ENCODE measurements around the gene SEPTIN12. TPM values are rescaled to one million over a fixed set of nuclear protein-coding genes. Genes with fewer than 3 reads are reported as not detected.

SEPTIN12 gene, protein sequence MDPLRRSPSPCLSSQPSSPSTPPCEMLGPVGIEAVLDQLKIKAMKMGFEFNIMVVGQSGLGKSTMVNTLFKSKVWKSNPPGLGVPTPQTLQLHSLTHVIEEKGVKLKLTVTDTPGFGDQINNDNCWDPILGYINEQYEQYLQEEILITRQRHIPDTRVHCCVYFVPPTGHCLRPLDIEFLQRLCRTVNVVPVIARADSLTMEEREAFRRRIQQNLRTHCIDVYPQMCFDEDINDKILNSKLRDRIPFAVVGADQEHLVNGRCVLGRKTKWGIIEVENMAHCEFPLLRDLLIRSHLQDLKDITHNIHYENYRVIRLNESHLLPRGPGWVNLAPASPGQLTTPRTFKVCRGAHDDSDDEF
- total RNA-seq (2014; rRNA removed; shearing (Covaris generic)), result not detected in 2 replicates

DNA sequence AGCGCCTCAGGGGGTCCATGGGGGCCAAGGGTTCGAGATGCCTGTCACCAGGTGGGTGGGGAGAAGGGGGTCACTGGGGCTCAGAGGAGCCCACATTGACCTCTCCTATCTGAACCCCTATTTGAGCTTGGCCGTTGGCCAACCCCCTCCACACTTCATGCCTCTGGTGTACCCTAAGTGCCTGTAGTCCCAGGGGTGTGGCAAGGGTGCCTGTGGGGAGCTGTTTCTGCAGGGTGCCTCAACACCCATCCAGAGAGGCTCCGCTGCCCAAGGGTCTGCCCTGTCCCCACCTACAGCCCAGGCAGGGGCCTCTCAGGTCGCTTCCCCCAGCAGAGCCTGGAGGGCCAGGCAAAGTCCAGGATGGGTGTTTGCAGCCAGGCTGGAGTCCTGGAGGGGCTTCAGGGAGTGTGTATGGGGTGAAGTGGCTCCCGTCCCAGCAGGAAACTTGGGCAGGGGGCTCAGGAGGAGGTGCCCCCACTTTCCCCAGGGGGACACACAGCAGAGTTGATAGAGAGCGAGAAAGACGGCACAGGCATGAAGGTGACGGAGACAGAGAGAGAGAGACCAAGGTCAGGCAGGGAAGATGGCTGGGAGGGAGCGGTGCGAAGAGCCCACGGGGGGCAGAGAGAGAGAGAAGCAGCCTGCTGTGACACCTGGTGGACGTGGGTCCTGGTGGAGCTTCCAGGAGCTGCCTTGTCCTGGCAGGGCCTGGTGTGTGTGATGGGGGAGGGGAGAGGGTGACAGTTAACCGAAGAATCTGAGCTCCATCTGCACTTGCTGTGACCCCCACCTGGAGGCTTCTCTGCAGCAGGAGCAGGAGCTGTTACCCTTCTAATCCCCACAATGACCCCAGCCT is at the start of gene SEPTIN12:
SEPTIN12 (minus strand) TSS at position 719 of the 856 bp plus-strand sequence; CDS start at position 19, 700 bp downstream.
- no peak for DNase-seq (ENCODE audit: low read depth)

DNA sequence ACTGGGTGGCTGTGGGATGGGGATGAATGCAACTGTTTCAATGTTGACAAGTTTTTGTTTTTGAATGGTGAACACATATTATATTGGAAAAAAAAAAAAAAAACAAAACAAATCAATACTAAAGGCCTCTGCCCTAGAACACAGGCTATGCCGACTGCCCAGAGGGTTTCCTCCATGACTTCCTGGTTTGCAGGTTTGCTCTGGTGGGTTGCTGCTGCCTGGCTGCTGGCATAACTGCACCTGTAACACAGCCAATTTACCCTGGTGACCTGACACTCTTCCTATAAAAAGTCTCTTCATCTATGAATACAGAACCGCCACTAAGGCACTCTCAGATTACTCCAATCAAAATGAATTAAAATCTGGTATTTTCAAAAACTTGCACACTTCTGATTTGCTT is 48.6 kb upstream of the SEPTIN12 start:
- no peak for DNase-seq (ENCODE audit: low read depth)

DNA sequence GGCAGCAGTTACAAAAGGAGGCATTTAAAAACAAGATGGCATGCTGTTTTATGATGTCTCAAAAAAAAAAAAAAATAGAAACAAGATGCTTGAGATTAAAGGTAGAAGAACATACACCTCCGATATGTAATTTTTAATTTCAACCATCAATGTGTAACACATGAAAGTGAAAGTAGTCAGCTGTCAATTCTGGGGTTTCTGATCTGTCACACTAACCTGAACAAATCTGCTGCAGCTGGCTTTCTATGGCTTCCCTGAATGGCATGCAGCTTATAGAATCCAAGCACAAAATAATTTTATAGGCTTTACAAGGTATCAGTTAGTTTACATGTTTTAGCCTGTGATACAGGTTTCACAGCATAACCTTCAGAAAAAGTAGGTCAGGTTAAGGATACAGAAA is 45.4 kb upstream of the SEPTIN12 start:
- no peak for DNase-seq (ENCODE audit: low read depth)

DNA sequence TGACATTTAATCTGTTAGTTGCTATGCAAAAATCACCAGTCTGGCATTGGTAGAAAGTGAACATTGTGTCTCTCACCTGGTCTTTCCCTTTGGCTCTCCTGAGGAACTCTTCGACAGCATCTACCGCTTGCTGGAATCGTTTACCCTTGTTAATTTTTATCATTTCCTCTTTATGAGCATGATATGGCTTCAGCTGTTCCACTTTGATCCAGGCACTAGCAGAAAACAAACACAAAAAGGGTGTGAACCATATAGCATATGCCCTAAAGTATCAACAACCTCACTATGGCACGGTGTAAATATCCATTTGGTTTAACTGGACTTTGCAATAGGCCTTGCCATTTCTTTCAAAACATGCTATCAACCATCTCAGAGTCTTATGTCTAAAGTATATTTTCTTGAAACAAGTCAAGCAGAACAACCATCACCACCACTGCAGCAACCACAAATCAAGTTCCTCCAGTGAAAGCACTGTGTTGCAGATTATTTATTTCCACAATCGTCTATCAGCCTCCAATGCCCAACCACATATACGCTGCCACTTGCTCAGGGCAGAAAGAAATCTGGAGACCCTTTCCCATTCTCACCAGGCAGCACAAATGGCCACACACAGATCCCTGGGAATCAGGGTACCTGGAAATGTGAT is 44.7 kb upstream of the SEPTIN12 start:
- DNase-seq (ENCODE audit: low read depth), result no peak

DNA sequence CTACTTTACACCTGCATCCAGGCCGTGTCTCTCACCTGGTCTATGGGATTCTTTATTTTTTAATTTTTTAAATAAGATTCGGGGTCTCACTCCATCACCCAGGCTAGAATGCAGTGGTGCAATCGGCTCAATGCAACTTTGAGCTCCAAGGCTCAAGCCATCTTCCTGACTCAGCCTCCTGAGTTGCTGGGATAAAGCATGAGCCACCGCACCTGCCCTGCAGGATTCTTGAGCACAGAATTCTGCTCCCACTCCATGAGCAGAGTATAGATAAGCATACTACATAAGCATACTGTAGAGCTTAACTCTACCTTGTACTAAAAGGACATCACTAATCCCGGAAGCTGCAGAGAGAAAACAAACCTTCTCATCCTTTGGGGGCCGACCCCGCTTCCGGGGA is 43.5 kb upstream of the SEPTIN12 start:
- DNase-seq (ENCODE audit: low read depth), result no peak

DNA sequence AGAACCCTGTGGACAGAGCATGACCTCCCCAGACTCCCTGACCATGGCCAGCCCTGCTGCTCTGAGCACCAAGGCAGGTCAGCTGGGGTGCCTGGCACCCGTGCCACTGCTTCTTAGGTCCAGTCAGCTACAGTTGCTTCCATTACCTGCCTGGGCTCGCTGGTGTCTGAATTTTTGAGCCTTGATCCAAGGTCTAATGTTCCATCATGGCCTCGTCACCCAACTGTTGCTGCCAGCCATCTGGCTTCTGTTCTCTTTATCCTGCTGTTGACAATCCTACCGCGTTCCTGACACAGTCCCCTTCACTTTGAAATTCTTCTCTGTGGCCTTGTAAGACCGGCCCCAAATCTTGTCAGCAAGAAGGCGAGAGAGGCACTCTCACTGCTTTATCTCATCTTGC is 42.3 kb upstream of the SEPTIN12 start:
- no peak for DNase-seq (ENCODE audit: low read depth)

DNA sequence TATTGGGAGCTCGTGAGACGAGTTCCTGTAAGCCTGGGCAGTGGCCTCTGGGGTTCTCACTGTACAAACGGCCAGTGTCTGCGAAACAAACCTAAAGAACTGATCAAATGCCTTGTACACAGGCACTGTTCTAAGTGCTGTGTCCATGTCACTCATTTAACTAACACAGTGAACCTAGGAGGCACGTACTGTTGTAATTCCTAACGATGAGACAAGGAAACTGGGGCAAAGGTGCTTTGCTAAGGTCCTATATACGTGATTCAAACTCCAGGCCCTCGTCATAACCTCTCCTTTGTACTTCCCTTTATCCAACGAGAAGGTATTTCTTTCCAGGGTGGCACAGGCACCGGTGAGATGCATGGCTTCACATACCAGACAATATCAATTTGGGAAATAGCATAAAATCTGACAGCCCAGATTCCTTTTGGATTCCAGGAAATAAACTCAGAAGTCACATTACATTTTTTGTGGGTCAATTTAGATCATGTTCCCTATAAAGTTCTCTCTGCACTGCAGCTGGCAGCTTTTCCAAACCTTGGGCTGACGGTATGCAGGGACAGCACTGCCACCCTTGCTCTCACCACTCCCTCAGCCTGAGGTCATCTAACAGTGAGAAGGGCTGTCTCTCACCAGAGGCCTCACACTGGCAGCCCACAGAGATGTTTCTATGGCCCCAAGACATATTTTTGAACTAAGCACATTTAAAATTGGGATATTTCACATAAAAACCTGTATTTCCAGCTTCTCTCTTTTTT is 40.6 kb upstream of the SEPTIN12 start:
- no peak for DNase-seq (ENCODE audit: low read depth)

DNA sequence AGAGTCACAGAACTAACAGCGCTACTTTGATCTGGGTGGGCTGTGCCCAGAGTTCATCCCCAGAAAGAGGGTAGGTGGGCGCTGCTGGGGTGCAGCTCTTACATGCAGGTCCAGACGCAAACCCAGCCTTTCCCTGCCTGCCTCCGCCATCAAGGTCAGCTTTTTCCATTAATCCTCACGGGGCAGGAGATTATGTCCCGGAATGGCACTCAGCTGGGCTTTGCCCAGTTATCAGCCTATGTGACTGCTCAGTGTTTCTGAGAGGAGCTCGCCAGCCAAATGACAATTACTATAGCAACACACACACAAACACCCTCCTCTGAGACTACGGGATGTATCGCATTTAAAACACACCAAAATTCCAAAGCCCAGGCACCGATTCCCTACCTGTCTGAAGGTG is 38.8 kb upstream of the SEPTIN12 start:
- DNase-seq (ENCODE audit: low read depth), result no peak

DNA sequence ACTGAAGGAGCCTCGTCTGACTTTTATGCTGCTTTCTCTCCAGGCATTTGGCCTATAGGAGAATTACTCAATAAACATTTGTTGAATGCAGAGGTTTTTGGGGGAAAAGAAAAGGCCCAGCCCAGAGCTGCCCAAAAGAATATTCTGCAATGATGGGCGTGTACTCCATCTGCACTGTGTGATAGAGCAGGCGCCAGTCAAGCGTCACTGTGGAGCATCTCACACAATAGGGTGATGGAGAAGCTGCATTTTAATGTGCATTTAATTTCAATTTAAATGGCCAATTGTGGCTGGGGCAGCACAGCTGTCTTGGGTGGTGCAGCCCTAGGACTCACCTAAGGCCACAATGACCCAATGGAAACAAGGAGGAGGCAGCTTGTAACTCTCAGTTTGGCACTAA is 38.4 kb upstream of the SEPTIN12 start:
- DNase-seq (ENCODE audit: low read depth), result no peak

DNA sequence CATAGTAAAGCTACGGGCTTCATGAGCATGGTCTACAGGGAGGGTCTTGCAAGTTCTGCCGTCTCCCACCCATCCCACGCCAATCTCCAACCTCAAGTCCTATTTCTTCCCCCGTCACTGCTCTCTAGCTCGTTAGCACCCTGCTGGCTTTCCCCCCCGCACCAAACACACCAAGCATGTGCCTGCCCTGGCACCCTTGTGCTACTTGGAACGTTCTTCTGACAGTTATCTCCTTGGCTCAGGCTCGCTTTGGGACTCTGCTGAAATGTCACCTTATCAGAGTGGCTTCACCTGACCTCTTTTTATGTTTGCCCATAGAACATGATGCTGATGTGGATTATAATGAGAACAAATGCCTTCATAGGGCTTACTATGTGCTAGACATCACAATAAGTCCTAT is 37.1 kb upstream of the SEPTIN12 start:
- DNase-seq (ENCODE audit: low read depth), result no peak

DNA sequence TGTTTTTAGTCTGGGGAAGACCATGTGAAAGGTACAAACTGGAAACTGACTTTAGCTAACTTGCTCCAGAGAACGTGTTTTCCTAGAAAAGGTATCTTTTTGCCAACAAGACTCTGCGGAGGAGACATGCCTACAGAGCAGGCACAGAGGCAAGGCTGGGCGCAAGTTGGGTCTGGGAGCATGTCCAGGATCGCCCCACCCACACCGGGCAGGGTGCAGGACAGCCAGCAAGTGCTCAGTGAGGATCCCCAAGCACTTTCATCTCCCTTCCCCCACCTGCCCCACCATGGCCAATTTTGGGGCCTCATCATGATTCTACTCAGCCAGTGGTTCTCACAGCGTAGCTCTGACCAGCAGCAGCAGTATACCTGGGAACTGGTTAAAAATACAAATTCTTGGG is 32.5 kb upstream of the SEPTIN12 start:
- DNase-seq (ENCODE audit: low read depth), result no peak

DNA sequence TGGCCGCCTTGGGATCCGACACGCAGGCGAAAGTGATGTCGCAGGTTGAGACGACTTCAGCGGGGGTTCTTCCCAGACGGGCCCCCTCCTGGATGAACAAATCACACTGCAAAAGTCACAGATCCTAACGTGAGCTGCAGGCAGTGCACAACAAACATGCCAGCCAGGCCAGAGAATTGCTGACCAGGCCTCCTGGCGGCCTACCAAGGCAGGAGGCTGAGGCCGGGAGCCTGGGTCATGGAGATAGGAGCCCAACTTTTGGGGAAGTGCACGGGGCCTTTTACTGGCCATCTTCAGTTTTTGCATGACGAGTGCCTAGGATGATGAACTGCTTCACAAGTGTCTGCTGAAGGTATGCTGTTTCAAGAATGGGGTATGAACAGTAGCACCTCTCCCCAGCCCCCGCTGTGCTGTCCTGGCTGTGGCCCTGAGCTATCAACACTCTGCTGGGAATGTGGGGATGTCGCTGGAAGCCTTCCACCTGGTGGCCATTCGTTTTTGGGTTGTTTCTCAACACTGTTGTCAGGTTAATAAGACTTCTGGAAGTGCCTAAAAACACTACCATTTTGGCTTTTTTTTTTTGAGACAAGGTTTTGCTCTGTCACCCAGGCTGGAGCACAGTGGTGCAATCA is 26.5 kb upstream of the SEPTIN12 start:
- DNase-seq (ENCODE audit: low read depth), result no peak

DNA sequence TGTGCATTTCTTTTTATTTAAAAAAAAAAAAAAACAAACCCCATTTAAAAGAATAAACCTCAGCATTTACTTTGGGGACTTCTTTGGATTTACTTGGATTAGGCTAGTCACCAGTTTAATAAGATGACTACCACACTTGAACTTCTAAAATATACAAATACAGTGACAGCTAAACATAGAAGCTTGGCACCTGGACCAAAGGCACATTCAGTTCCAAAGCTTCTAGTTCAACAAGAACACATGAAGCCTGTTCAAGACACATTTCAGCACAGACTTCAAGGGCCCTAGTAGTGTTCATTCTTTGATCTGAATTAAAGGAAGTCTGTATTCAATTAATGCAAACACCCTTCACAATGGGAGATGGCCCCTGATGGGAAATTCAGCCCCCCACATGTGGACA is 25.9 kb upstream of the SEPTIN12 start:
- DNase-seq (ENCODE audit: low read depth), result no peak

DNA sequence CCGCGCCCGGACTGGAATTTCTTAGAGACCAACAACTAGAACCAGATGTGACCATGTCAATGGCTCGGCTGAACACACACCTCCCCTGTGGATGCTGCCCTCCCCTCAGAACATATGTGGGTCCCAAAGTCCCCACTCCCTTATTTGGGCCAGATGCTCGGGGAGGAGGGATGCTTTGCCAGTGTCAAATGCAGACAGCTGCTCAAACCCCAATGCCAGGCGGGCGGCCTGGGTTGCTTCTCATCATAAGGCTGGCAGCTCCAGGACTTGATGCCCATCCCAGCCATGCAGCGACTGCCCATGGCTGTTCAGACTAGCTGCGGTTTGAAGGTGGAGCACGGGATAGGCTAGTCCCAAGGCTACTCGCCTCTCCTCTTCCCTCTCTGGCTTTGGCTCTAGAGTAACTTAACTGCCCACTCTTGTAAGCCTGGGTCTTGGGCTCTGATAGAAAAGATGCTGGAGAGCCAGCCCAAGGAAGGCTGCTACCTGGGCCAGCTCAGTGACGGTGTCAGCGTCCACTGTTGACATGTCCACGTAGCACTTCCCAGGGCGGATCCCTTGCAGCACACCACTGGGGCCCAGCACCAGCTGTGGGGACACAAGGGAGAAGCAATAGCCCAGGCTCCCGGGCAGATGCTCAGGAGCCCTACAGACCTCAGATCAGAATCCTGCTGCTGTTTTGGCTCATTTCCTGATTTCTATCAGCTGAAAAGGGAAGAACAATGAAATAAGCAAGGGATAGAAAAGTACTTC is 25.3 kb upstream of the SEPTIN12 start:
- no peak for DNase-seq (ENCODE audit: low read depth)

DNA sequence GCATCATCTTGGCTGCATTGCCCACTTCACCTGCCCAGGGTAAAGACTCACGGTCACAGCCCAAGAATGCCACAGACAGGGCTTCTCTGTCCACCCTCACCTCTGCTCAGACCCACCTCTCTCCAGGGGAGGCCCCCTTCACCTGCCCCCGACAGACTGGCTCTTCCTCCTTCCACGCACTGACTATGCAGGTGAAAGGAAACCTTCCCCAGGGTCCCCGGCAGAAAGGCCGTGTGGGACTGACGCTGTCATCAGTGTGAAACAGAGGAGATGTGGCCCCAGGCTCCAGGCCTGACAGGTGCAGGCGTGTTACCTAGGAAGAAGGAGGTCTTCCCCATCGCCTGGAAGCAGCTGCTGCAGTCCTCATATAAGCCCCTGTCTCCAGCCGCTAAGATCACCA is 23.6 kb upstream of the SEPTIN12 start:
- no peak for DNase-seq (ENCODE audit: low read depth)

DNA sequence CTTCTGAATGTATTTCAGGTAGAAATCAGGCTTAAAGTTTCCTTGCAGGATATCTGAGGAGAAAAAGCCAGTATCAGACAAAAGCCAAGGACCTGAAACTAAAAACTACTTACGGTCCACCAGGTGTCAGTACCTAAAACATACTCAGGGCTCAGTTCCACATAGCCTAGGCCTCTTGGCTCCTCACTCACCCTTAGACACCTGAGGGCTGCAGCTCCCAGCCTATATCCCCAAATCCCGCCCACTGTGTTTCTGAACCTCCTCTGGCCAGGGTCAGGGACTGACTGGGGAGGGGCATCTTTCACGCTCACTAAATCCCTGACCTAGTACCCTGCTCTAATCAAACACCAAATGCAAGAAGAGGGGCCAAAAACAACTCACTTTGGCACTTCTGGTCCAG is 23.1 kb upstream of the SEPTIN12 start:
- no peak for DNase-seq (ENCODE audit: low read depth)

DNA sequence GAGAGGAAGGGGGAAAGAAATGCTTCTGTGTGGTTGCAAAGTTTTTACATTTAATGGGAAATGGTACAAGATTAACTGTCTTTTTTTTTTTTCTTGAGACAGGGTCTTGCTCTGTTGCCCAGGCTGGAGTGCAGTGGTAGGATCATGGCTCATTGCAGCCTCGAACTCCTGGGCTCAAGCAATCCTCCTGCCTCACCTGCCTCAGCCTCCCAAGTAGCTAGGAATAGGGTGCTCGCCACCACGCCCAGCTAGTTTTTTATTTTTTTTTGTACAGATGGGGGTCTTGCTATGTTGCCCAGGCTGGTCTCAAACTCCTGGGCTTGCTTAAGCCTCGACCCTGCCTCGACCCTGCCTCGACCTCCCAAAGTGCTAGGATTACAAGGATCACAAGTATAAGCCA is 18.1 kb upstream of the SEPTIN12 start:
- no peak for DNase-seq (ENCODE audit: low read depth)

DNA sequence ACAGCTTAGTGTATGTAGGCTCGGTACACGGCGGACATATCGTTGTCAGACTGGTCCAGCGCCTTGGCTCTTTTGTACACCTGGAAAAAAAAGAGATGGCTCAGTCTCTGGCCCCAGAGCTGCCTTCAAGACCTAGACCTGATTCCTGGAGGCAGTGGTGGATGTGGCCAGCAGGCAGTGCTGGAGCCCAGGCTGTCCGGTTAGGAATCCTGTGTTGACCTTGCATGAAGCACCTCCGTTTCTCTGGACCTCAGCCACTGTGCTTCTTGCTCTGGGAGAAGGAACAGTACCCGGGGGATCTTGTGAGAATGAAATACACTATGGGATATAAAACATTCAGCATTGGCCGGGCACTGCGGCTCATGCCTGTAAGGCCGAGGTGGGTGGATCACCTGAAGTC is 17.1 kb upstream of the SEPTIN12 start:
- DNase-seq (ENCODE audit: low read depth), result no peak

DNA sequence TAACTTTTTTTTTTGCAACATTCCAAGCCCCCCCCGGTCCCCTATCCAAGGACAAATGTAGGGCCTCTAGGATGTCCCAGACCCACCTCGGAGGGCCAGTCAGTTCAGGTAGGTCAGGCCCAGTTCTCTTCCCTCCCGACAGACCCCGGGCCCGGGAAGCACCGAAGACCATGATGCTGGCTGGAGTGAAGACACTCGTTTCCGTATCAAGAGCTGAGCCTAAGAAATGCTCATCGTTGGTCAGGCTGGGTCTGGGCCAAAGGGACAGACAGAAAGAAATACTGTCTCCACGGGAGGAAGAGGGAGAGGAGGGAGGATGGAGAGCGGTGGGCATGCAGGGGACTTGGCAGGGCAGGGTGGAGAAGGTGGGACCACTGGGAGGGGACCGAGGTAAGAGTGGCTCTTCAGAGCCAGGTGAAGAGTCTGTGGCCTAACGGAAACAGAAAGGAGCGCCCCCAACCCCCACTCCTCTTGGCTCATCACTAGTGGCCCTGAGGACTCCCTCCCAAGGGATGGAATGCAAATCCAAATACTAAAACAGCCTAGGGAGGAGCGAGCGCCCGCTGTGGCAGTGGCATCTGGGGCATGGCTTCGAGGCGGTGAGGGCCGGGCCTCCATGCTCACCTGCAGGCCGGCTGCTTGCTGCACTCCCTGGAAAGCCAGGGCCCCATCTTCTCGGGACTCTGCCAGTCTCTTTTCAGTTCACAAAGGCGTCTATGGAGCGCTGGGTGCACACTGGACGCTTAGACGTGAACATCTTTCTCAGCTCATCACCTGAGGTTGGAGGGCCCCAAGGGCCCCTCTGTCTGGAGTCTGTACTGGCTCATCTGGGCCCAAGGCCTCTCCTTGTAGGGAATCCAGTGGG is 16.0 kb upstream of the SEPTIN12 start:
- no peak for DNase-seq (ENCODE audit: low read depth)

DNA sequence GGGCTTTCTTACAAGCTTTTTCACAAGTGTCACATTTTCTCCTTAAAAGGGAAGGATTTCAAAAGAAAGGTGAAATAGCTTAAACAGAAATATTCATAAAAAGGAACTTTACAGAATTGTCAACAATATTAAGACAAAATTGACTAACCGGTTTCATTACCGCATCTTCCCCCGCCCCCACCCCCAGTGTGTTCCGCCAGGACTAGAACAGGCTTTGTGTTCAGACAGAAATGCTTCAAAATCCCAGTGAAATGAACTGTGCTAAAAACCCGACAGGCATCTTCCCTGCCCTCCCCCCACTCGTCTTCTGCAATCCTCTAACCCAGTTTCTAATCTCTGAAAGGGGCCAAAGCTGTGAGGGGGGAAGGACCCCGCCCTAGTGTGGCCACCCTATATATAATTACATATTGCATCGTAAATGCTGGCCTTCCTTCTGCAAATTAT is 15.3 kb upstream of the SEPTIN12 start:
- no peak for DNase-seq (ENCODE audit: low read depth)

Data from Daoy (cell line).